ENCODE data around the gene CAMTA1. TPM values are rescaled to one million over a fixed set of nuclear protein-coding genes. Genes with fewer than 3 reads are reported as not detected.

CAMTA1 gene
- total RNA-seq, 1 experiment from 2014 or later = 69.5 TPM

DNA sequence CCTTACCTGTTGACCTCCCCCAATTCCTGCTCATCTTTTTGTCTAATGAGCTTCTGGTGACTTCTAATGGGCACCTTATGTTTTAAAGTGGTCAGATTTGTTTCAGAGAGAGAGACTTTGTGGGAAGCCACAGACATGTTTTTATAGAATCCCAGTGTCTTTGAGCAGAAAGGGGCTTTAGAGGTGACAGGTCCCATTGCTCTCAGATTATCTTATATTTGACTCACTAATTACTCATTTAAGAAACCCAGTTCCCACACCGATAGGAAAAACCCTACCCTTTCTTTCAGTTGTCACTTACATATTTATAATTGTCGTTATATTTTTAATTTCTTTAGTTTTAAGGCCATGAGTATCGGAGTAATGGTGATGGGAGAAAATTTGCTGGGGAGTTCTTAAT, 215.5 kb downstream of the CAMTA1 start:
- Histone ChIP-seq H3K27me3 (ENCODE audit: insufficient read depth, low read length) (peaks cover 5% of the 10 kb centered on the region; the same call in 1 of the 2 replicates), H3K9me3 (ENCODE audit: control insufficient read depth in 1 of 2, insufficient read depth in 1 of 2, low read depth in 1 of 2, low read length in 2 of 2) (no peaks in the 10 kb centered on the region), H3K4me1 (ENCODE audit: control insufficient read depth in 1 of 2, insufficient read depth in 2 of 2, low read length in 2 of 2) (peaks cover 0 to 7% of the 10 kb centered on the region in 2 experiments; a peak in 3 of 4 replicates), H3K27ac (ENCODE audit: low read depth, low read length) (no peak overlapping the region), H3K9ac (ENCODE audit: low read length) (no peak overlapping the region), H2AFZ (ENCODE audit: low read depth, low read length, poor library complexity, severe bottlenecking) (no peak overlapping the region), H3K4me3 (replicated peaks in 1 of 2; ENCODE audit: low read depth in 1 of 2, low read length in 2 of 2) (no peak overlapping the region), H3K36me3 (ENCODE audit: control insufficient read depth in 1 of 2, insufficient read depth in 2 of 2, low read length in 2 of 2) (no peaks in the 10 kb centered on the region), H3K9me2 (ENCODE audit: insufficient read depth) (no peaks in the 10 kb centered on the region), H3K4me2 (ENCODE audit: low read length) (no peak overlapping the region), H4K20me1 (ENCODE audit: insufficient read depth) (no peaks in the 10 kb centered on the region), H3K79me2 (ENCODE audit: insufficient read depth, low read length) (no peaks in the 10 kb centered on the region)
- TF ChIP-seq YY1 (IDR thresholded peaks at IDR 0.05; ENCODE audit: extremely low read depth, insufficient replicate concordance, low read depth, low read length) (no peak), ZNF274 (IDR thresholded peaks at IDR 0.05; ENCODE audit: low read depth, low read length) (no peak), FOSL1 (IDR thresholded peaks at IDR 0.05; ENCODE audit: low read depth) (no peak), SP1 (IDR thresholded peaks at IDR 0.05; ENCODE audit: low read depth) (no peak), EZH2phosphoT487 (IDR thresholded peaks at IDR 0.05; ENCODE audit: borderline replicate concordance) (no peak), TCF7L2 (IDR thresholded peaks at IDR 0.05; ENCODE audit: borderline replicate concordance, extremely low read depth, insufficient read depth, insufficient read length) (no peak), ZBTB33 (IDR thresholded peaks at IDR 0.05; ENCODE audit: extremely low read depth, insufficient replicate concordance, low read length) (no peak), EZH2 (IDR thresholded peaks at IDR 0.05) (no peak), POLR2AphosphoS5 (IDR thresholded peaks at IDR 0.05; ENCODE audit: low read depth, low read length) (no peak), CEBPB (IDR thresholded peaks at IDR 0.05; ENCODE audit: low read depth) (no peak), JUND (IDR thresholded peaks at IDR 0.05) (no peak)
- TF ChIP-seq, protein P1, sequence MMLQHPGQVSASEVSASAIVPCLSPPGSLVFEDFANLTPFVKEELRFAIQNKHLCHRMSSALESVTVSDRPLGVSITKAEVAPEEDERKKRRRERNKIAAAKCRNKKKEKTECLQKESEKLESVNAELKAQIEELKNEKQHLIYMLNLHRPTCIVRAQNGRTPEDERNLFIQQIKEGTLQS (IDR thresholded peaks at IDR 0.05) = no peak
- no peak for DNase-seq (ENCODE audit: low read depth, low spot score)
- CTCF ChIA-PET = no interaction called here
- POLR2A ChIA-PET = no interaction called here
- no TSS peak for BruUV-seq (replicated peaks)
- no peak for ATAC-seq
- intact Hi-C loops (cut with micrococcal nuclease) = no loop called here
- RAD21 ChIA-PET (ENCODE audit: low non-redundant PET in 1 of 2, low total read pairs in 2 of 2, uncharacterized antibody in 2 of 2, unreplicated experiment in 2 of 2) = no interaction called here

All from HCT116 (cell line).